ENCODE measurements around the gene WDR87.
"Not testable (repeated sequence)": the region's sequence is repeated elsewhere in the genome, so short reads cannot be mapped to it uniquely, and the experiment has no call there.

The WDR87 gene

DNA sequence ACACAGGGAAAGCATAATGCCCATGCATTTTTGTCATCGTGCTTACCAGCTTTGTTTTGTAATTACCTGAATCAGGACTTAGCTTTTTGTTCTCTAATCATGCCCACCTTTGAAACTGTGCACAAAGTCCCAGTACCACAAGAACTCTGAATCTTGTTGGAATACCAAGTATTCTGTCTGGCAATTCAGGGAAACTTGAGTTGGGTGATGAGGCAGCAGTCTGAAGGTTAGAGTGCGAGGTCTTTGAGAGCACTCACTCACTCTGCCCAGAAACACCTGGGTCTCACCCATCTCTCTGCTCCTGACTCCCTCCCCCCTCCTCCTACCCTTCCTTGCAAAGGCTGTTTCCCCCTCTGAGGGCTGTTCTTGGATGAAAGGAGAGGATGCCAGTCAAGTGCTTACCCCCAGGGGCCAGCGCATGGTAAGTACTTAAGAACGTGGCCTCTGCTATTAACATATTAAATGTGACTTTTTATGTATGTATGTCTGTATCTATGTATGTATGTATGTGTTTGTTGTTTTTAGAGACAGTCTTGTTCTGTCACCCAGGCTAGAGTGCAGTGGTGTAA is 23.0 kb upstream of the WDR87 start:
- DNase-seq = no peak

DNA sequence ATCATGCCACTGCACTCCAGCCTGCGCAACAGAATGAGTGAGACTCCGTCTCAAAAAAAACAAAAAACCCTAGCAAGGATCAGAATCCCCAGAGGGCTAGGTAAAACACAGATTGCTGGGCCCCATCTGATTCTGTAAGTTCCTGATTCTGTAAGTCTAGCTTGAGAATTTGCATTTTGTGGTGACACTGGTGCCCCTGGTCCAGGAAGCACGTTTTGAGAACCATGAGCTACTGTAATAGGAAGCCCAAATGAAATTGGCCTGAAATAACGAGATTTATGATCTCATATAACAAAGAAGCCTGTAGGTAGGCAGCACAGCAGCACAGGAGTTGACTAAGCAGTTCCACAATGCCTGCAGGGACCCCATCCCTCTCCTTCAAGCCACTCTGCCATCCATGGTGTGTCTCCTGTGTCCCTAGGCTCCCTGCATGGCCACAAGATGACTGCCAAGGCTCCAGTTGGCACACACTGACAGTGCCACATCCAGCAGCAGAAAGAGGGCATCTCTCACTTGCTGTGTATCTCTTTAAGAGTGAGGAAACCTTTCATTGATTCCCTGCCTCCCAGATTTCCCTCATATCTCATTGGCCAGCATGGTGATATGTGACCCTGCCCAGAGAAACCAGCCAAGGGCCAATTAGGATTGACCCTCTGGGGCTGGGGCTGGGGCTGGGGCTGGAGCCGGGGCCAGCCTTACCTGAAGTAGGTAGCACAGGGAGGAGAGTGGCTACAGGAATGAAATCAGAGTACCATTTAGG is 22.3 kb upstream of the WDR87 start:
- no peak for DNase-seq

DNA sequence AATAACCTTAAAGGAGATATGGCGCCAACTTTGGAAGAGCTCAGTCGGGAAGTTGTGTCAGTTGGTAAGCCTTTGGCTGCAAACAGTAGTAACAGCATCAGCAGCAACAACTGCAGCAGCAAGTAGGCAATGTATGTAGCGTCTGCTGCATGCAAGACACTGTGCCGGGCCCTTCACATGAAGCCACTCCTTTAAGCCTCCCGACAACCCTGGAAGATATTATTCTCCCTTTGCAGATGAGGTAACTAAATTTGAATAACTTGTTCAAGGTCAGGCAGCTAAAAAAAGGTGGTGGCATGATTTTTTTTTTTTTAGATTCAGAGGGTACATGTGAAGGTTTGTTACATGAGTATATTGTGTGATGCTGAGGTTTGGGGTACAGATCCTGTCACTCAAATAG is 20.3 kb upstream of the WDR87 start:
- no peak for DNase-seq

DNA sequence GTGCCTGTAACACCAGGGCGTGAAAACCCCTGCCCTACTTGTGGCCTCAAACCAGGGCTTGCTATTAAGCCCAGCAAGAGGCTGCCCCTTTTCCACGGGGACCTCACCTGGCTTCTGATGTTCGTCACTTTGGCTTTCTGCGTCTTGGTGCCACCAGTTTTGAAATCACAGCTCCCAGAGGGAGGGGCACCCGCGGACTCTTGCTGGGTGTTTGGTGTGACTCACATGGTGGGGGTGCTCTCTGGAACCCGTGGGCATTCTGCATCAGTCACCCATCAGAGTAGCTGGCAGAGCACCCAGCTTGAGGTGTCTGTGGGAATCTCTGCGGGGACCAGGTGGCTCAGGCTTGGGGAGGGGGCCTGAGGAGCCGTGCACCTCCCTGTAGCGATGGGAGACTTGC is 19.9 kb upstream of the WDR87 start:
- DNase-seq = no peak

DNA sequence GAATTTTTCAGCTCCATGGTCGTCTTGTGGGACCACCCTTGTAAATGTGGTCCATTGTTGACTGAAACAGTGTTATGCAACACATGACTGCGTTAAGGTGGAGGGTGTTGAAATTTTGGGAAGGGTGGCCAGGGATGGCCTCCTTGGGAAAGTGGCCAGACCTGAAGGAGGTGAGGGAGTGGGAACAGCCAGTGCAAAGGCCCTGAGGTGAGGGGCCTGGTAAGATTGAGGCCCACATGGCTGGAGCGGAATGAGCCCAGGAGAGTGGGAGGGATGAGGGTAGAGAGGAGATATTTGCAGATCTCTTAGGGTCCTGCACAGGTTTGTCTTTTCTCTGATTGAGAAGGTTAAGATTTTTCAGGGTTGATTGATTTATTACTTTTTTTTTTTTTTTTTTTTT is 18.8 kb upstream of the WDR87 start:
- no peak for DNase-seq

DNA sequence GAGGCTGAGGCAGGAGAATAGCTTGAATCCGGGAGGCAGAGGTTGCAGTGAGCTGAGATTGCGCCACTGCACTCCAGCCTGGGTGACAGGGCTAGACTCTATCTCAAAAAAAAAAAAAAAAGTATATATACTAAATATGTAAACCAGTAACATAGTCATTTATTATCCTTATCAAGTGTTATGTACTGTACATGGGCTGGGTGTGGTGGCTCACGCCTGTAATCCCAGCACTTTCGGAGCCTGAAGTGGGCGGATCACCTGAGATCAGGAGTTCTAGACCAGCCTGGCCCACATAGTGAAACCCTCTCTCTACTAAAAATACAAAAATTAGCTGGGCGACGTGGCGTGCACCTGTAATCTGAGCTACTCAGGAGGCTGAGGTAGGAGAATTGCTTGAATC is 18.2 kb upstream of the WDR87 start:
- not testable (repeated sequence) for DNase-seq

DNA sequence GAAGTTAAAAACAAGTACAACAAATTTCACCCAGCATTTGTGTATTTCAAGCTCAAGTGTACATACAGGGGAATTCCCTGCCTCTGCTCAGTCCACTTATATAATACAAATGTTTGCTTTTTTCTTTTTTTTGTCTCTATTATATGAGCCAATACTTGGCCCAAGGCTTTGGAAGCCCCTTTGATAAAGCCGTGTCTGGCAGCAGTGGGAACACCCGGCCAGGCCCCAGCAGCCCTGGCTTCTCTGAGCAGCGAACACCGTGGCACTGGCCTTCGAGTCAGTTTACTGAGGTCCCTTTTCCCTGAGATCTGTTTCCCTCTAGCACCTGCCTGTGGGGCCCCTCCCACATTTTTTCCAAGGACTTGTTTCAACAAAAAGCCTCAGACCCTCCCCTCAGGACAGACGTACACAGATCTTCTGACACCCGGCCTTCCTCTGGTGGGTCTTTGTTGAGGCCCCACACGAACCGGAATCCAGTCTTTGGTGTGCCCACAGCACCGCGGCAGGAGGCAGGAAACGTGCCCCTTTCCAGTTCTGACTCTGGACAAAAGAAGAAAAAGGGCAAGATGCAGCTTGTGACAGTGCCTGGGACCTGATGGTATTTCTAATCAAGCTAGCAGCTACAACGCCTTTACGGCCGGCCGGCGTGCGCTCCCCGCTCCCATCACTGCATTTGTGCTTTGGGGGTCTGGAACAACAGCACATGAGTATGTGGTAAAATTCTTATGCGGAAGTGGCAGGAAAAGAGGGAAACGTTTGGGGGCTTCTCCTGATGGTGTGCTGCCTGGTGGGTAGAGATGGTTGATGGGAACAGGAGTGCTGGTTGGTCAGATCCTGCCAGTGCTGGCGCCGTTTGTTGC is 14.4 kb upstream of the WDR87 start:
- DNase-seq = no peak

DNA sequence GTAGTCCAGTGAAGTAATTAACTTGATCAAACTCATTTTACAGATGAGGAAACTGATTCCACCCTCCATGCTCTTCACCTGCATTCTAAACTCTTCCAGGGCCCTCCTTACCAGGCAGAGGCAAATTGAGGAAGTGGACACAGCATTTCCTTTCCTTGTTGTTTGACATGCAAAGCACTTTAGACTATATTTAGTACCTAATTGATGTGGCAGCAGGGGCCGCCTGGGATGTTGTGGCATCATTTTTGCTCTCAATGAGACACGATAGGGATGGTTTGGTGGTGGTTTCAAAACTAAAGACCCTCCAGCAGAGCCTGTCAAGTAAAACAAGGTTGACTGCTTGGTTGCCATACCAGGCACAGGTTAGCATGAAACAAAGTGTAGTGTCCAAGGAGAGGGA is 8.5 kb upstream of the WDR87 start:
- no peak for DNase-seq

DNA sequence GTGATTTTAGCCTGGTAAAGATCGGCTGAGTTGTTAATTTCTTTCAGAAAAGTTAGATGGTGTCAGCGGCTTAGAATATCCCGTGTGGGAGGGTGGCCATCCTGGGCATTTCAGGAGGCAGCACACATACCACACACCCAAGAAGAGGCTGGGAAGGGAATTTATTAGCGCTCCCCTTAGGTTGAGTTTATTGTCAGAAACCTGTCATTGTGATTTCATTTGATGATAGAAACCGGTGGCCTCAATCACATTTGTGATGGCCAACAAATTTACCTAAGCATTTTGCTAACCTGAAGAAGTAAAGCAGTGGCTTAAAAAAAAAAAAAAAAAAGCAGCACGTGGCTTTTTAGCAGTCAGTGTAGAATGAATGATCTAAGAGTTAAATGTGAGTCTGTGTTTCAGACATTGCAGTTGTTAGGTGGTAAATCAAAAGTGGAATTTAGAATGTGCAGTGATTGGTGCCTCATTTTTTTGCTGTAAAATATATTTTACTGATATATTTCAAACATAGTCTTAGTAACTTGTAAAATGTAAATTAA is 3.3 kb upstream of the WDR87 start:
- DNase-seq = no peak

DNA sequence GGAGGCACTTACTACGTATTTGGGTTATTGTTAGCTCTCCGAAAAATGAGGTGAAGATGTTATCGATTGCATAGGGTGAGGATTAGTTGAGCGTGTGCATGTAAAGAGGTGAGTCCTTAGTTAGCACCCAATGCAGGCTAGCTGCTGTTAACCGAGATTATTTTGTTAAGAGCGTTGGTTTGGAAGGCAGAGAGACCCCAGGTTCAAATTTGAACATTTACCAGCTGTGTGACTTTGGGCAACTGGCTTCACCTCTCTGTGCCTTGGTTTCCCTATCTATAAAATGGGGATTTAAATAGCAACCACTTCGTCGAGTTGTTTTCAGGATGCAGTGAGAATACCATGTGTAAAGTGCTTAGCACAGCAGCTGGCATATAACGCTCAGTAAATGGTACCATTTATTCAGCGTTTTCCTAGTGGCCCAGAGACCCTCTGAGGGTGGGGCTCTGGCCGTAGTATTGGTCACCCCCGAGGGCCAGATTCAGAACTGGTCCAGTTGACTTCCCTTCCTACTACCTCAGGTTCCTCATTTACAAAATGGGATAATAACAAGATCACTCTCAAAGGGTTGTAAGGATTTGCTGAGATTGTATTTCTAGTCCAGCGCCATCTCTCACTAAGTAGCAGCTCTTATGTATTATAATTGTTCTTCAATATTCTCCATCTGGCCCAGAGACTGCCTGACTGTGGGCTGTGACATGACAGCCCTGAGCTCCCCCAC is 1.5 kb upstream of the WDR87 start:
- DNase-seq = no peak

DNA sequence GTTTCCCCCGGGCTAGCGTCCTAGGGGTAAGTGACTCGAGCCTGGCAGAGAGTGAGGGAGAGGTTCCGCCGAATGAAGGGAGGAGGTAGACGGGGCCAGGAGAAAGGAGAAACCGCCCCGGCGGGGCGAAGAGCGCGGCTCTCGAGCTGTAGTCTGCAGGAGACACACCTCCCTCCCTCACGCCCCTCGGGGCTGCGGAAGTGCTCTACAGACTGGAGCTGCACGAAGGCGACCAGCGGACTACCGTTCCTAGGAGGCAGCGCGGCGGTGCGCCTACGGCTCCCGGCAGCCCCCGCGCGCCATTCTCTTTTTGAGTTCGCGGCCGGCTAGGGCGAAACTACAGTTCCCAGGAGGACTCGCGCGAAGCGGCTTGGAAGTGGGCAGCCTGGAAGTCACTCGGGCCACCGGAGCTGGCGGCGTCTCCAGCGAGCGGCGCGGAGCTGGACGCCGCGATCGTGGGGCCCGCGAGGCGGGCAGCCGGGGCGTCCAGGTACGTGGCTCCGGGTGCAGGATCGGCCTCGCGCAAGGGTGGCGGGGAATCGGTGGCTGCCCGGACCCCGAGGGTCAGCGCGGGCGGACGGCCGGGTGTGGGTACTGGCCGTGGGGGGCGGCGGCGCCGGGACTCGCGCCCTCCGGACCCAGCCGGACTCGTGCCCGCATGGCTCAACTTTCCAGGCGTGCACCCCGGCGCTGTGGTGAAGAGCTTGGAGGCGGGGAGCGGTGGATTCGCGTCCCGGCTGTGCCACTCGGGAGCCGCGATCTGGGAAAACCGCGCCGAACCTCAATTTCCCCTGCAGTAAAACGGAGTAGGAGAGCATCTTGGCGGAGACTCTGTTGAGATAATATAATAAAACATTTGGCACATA is 708 bp upstream of the WDR87 start, which contains the start of gene SIPA1L3:
TSS of gene SIPA1L3 (plus strand) at position 340 of the 866 bp plus-strand sequence. CDS start 174,358 bp downstream, outside the sequence.
- DNase-seq = peak; percentile 95

DNA sequence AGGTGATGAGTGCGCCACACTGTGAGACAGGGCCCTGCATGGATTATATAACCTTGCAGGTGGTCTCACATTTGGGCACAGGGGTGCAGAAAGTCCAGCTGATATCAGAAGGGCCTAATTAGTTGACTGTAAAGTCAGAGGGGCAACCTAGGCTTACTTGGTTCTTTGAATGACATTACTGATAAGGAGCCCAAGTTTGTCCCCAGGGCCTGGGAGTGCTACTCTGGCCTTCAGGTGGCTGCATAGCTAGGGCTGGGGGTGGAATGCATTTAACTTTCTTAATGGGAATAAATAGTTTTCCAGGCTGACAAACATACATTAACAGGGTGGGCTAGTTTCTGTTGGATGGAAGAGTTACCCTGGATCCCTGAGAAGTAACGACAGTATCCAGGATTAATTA is 3.3 kb downstream of the WDR87 start:
- no peak for DNase-seq

DNA sequence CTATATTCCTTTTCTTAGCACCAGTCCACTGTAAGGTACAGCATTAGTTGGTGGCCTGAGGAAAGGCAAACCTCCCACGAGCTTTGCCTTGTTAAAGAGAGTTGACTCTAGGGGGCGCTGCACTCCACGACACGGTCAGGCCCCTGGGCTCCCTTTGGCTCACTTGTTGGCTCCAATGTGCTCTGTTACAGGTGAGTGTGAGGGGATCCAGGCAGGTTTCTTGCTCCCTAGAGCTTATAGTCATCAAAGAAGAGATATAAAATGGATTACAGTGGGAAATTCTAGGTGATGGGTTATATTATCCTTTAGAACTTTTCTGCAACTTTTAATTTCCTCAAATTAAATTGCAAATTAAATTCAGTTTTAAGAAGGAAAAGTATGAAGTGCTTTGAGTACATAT is 3.7 kb downstream of the WDR87 start:
- peak; percentile 38 for DNase-seq

DNA sequence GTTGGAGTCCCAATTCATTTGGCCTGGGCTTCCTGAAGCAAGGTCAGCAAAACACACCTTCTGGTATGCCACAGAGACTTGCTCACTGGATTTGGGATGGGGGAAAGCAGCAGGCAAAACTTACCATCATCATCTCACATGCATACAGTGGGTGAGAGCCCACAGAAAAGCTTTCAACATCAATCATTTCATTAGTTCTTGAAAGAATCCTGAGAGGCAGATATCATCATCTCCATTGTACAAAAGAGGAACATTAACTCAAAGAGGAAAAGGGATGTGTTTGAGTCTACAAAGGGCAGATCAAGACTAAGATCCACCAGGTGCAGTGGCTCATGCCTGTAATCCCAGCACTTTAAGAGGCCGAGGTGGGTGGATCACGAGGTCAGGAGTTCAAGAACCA is 6.4 kb downstream of the WDR87 start:
- DNase-seq = no peak

DNA sequence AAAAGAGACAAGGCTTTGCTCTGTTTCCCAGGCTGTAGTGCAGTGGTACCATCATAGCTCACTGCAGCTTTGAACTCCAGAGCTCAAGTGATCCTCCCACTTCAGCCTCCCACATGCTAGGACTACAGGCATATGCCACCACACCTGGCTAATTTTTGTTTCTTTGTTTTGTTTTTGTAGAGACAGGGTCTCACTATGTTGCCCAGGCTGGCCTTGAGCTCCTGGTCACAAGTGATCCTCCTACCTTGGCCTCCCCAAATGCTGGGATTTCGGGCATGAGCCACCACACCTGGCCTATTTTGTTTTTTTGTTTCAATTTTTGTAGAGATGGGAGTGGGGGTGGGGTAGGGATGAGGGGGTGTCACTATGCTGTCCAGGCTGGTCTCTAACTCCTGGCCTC is 6.9 kb downstream of the WDR87 start:
- no peak for DNase-seq

DNA sequence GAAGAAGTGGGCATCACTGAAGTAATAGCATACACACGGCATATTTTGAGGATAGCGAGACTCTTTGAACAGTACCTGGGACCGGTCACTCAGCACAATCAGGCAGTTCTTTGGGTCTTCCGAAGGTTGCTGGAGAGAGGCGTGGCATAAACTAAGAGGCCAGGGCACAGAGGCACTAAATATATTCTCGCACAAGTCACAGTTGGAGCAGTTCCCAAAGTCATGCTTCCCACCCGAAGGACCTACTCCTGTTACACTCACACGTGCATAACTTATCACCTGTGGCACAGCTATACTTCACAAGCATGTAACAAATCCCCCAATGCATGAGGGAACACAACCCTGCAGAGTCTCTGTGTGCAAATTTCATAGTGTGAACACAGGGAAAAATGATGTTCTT is 10.2 kb downstream of the WDR87 start:
- no peak for DNase-seq

DNA sequence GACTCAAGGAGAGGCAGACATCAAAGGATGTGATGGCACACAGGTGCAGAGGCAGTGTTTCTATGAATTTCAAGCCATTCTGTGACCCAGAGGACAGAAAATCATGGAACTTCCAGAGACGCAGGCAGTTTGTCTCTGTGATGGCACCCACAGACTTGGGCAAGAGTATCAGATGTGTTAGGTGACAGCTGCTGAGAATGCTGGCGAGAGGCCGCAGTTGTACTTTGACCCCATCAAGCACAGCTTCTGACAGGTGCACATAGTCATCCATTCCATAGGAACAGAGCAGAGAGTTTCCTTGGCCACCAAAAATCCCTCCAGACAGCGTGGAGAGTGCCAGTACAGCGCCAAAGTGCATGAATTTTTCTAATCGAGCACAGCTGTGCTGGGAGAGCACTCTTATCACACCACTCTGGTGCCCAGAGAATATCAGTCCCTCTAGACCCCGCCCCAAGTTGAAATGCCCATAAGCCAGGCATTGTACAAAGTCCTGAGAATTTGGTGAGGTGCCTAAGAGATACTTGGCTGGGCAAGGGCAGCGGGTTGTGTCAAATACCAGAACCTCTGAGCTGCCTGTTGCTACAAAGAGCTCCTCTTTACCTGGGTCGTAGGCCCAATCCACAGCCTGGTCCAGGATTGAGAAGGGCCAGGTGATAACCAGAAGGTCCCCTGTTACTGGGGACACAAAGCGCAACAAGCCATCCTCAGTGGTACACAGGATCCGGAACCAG is 12.4 kb downstream of the WDR87 start:
- no peak for DNase-seq

DNA sequence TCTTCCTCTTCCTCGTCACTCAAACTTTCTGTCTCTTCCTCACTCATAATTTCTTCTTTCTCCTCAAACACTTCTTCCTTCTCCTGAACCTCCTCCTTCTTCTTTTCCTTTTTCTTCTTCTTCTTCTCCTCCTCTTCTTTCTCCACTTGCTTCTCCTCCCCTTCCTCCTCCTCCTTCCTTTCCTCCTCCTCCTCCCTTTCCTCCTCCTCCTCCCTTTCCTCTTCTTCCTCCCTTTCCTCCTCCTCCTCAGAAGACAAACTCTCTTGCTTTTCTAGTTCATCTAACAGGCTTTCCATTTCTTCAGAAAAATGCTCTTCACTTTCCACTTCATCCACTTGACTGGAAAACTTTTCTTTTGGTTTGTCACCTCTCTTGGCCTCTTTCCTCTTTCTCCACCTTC is 19.8 kb downstream of the WDR87 start:
- DNase-seq = no peak

DNA sequence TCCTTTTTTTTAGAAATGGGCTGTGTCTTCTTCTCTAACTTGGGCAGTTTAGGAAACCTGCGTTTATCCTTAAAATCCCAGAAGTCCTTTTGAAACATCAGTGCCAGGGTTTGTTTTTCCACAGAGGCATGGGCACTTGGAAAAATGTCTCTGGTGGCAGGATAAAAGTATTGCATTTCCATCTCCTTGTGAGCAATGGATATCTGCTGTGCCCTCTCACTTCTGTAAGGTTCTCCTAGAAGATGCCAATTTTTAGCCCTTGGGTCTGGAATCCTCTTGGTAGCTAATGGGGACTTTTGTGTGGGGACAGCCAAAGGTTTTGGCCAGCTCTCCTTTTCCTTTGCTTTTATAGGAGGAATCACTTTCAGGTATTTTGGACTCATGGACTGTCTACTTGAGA is 21.0 kb downstream of the WDR87 start:
- no peak for DNase-seq

DNA sequence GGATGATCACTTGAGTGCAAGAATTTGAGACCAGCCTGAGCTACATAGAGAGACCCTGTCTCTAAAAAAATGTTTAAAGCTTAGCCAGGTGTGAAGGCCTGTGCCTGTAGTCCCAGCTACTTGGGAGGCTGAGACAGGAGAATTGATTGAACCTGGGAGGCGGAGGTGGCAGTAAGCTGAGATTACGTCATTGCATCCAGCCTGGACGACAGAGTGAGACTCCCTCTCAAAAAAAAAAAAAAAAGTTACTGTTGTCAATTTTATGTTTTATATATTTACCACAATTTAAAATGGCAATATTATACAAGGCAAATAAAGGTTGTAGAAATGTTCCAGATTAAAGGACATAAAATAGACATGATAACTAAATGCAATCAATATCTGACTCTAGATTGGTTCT is 29.2 kb downstream of the WDR87 start:
- DNase-seq = no peak

DNA sequence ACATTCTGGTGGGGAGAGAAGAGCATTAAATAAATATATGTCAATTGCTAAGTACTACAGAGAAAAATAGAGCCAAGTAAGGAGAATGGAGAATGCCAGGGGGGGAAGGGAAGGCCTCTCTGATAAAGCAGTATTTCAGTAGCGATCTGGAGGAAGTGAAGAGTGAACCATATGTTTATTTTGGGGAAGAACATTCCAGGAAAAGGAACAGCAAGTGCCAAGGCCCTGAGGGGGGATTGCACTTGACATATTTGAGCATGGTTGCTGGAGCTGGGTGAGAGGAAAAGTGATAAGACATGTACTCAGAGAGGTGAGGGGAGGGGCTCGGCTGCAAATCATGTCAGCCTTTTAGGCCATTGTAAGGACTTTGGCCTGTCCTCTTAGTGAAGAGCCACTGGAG is 30.4 kb downstream of the WDR87 start:
- no peak for DNase-seq

Data from NCI-H446 treated with DMSO at 0.1 percent for 48 hours (cell line).